Measurements from ENCODE around the gene SF3B4. TPM values are rescaled to one million over a fixed set of nuclear protein-coding genes. Genes with fewer than 3 reads are reported as not detected.
"Not testable (repeated sequence)": the region's sequence is repeated elsewhere in the genome, so short reads cannot be mapped to it uniquely, and the experiment has no call there.

The SF3B4 gene
- total and polyA plus RNA-seq, 2 of the 8 experiments (the other 6 are each of a cell fraction or from before 2014, with no cell fraction given): 81.1 to 122 TPM

GRCh38 chr1:149886121-149886395 lies 41.5 kb downstream of the SF3B4 start:
- peak overlapping the region; percentile 53 for H2BK5ac ChIP-seq (ENCODE audit: low read depth, low read length)
- peak overlapping the region; percentile 83 to 87; a peak in 3 of 4 replicates for H3K4me2 ChIP-seq (ENCODE audit: insufficient read depth in 1 of 2, low read depth in 2 of 2, low read length in 2 of 2)
- H3K4me3 ChIP-seq (ENCODE audit: extremely low read depth in 1 of 4, insufficient read depth in 2 of 4, low read depth in 3 of 4, low read length in 4 of 4): peak overlapping the region; percentile 70 to 86 (median 78)
- H3K79me2 ChIP-seq (ENCODE audit: control insufficient read depth in 1 of 2, insufficient read depth in 2 of 2, low read length in 2 of 2); H3K4ac ChIP-seq (replicated peaks; ENCODE audit: insufficient read length, low read depth, low read length); H3K14ac ChIP-seq (ENCODE audit: insufficient read length); CTCF ChIA-PET (ENCODE audit: partially characterized antibody); H2BK15ac ChIP-seq (ENCODE audit: low read length); H3K4me1 ChIP-seq (replicated peaks in 1 of 4; ENCODE audit: control insufficient read depth in 3 of 4, insufficient read depth in 4 of 4, low read length in 3 of 4); H2AK5ac ChIP-seq (ENCODE audit: low read depth, low read length); H3K36me3 ChIP-seq (ENCODE audit: control insufficient read depth in 2 of 4, insufficient read depth in 4 of 4, low read length in 3 of 4); H3K79me1 ChIP-seq (ENCODE audit: low read depth, low read length); H4K20me1 ChIP-seq (replicated peaks in 1 of 2; ENCODE audit: control insufficient read depth in 1 of 2, insufficient read depth in 2 of 2, low read length in 2 of 2); H3K27me3 ChIP-seq (replicated peaks in 1 of 4; ENCODE audit: control insufficient read depth in 3 of 4, extremely low read depth in 1 of 4, insufficient read depth in 3 of 4, low read length in 3 of 4); H2AFZ ChIP-seq (ENCODE audit: low read length); H2BK120ac ChIP-seq (replicated peaks; ENCODE audit: low read depth, low read length); H3K18ac ChIP-seq (ENCODE audit: extremely low read depth, low read length); H3K56ac ChIP-seq (replicated peaks; ENCODE audit: insufficient read length, low read depth, low read length); H2BK12ac ChIP-seq (ENCODE audit: low read depth, low read length); H2BK20ac ChIP-seq (ENCODE audit: low read length); H3K9me3 ChIP-seq (ENCODE audit: insufficient read depth in 2 of 2, low read depth in 1 of 2, low read length in 1 of 2); DNase-seq (ENCODE audit: low read depth in 1 of 2, low spot score in 2 of 2); H4K91ac ChIP-seq (replicated peaks; ENCODE audit: insufficient read length, low read length); H4K8ac ChIP-seq (ENCODE audit: extremely low read depth, insufficient read depth, low read length); H4K5ac ChIP-seq (ENCODE audit: insufficient read length, low read depth, low read length); H3K23ac ChIP-seq (ENCODE audit: insufficient read length); FAIRE-seq: not testable (repeated sequence)
- peaks cover 21% of the 10 kb centered on the region for H3K23me2 ChIP-seq (ENCODE audit: low read depth, low read length)
- peak overlapping the region; percentile 88 to 98 (median 92) for H3K9ac ChIP-seq (replicated peaks in 1 of 4; ENCODE audit: extremely low read depth in 1 of 4, low read depth in 3 of 4, low read length in 3 of 4)
- 2% methylated on average over 19 of the region's 19 CpGs; no CpG with 5 or more reads in 1 of the 2 experiments for WGBS, 2 experiments (ENCODE audit: extremely low coverage in 1 of 2, insufficient coverage in 1 of 2, insufficient read length in 1 of 2, insufficient replicate concordance in 2 of 2, low coverage in 1 of 2, low lambda C conversion rate in 2 of 2, missing lambda C conversion rate in 1 of 2)
- POLR2A ChIA-PET (ENCODE audit: partially characterized antibody): interaction anchor here (0.7 to 8.5 kb wide), 31 partner anchors 8 to 1727 kb away, joined by 3 to 278 read pairs (median 19); partner anchors contain the start of genes BOLA1, MTMR11, OTUD7B and PLEKHO1
- peak overlapping the region; percentile 90 for H3K27ac ChIP-seq (ENCODE audit: low read depth, low read length)
- TF ChIP-seq SP4 (IDR thresholded peaks at IDR 0.05; ENCODE audit: low read length) (0 out of 2 replicates have a peak, but pooled peaks have one; percentile 6), POLR2A (IDR thresholded peaks at IDR 0.05; ENCODE audit: control extremely low read depth in 1 of 2, low read depth in 2 of 2, low read length in 2 of 2) (peak in 1 of 2 experiments; percentile 71; a peak in 1 of 3 replicates), KDM4A (IDR thresholded peaks at IDR 0.05; ENCODE audit: low read depth, low read length, severe bottlenecking) (peak; percentile 23), ATF2 (IDR thresholded peaks at IDR 0.05; ENCODE audit: low read length) (peak; percentile 76; the same call in 1 of the 2 replicates)

All from H1 (cell line).